HAP-1 (cell line): ENCODE measurements around the gene GRIA4.

Experiments used
- DNase-seq, 2 experiments: peaks; one replicate each; pipeline ENCODE4 v3.0.0-alpha.2; 2016 to 2020; ENCODE audit warnings: low spot score in 2 of 2
- H3K27me3 ChIP-seq: fragments of 250-450 bp; sonication (Bioruptor Pico); 2 replicates; pipeline ENCODE4 v1.5.1; 2020; ENCODE audit warnings: low read depth, mild to moderate bottlenecking, moderate library complexity
- H3K36me3 ChIP-seq: fragments of 250-450 bp; sonication (Bioruptor Pico); replicated peaks from 2 replicates; pipeline ENCODE4 v1.5.1; 2020; ENCODE audit warnings: mild to moderate bottlenecking
- H3K4me1 ChIP-seq: fragments of 250-450 bp; sonication (Bioruptor Pico); 2 replicates; pipeline ENCODE4 v1.5.1; 2020; ENCODE audit warnings: mild to moderate bottlenecking
- H3K4me3 ChIP-seq: fragments of 250-450 bp; sonication (Bioruptor Pico); 2 replicates; pipeline ENCODE4 v1.5.1; 2020; ENCODE audit warnings: mild to moderate bottlenecking, moderate library complexity
- H3K9me3 ChIP-seq: fragments of 250-450 bp; sonication (Bioruptor Pico); 2 replicates; pipeline ENCODE4 v1.5.1; 2020; ENCODE audit warnings: mild to moderate bottlenecking, moderate library complexity
- in situ Hi-C: fragments of 300-500 bp; cut with MboI; formaldehyde crosslinking; loops from 3 replicates; pipeline ENCODE4 v1.14.3; 2020; ENCODE audit warnings: low sequenced_read_pairs, inconsistent platforms, mixed read lengths

GRIA4 gene

DNA sequence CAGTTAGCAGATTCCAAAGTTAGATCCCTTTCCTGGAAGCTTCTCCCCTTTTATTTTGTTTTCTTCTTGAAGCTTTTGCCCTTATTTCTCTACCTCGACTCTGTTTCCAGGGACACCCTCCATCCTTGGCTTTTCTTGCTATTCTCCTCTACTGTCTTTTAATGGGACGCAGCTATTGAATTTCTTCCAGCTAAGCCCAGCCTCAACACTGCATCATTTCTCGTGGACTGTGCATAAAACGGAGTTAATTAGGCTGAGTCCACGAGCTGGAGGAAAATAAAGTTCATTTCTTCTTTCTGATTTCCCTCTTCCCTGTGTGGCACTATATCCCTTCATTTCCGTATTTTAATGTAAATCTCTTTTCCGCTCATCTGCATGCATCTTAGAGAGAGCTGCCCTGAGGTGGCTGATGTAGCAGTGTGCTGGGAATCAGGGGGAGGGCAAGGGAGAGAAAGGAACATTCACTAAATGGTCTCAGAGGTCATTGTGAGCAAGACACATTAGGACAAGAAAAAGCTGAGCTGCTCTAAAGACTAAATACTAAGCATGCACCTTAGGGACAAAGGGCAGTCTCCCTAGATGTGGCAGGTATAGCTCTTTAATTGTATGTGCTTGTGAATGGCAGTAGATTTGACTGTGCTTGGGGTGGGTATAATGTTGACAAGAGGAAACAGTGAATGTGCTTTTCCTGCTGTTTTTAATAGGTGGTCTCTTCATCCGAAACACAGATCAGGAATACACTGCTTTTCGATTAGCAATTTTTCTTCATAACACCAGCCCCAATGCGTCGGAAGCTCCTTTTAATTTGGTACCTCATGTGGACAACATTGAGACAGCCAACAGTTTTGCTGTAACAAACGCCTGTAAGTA is 1.9 kb downstream of the GRIA4 start:
- in situ Hi-C loops, result no loop called here
- Histone ChIP-seq H3K36me3 (no peaks in the 10 kb centered on the region), H3K4me1 (no peaks in the 10 kb centered on the region), H3K4me3 (no peak overlapping the region), H3K9me3 (no peaks in the 10 kb centered on the region), H3K27me3 (peaks cover 21% of the 10 kb centered on the region)
- no peak for DNase-seq

- Histone ChIP-seq H3K4me3 (no peak overlapping the region), H3K27me3 (peaks cover 21% of the 10 kb centered on the region), H3K9me3 (no peaks in the 10 kb centered on the region), H3K4me1 (no peaks in the 10 kb centered on the region), H3K36me3 (no peaks in the 10 kb centered on the region)
- in situ Hi-C loops, result no loop called here
- DNase-seq, result no peak
These were observed 2.9 kb downstream of the GRIA4 start for GRCh38 chr11:105612771-105613170.

- Histone ChIP-seq H3K4me1 (no peaks in the 10 kb centered on the region), H3K27me3 (peaks cover 21% of the 10 kb centered on the region), H3K9me3 (no peaks in the 10 kb centered on the region), H3K4me3 (no peak overlapping the region), H3K36me3 (no peaks in the 10 kb centered on the region)
- in situ Hi-C loops, result no loop called here
- no peak for DNase-seq
These were observed 3.3 kb downstream of the GRIA4 start for GRCh38 chr11:105613183-105613582.

DNA sequence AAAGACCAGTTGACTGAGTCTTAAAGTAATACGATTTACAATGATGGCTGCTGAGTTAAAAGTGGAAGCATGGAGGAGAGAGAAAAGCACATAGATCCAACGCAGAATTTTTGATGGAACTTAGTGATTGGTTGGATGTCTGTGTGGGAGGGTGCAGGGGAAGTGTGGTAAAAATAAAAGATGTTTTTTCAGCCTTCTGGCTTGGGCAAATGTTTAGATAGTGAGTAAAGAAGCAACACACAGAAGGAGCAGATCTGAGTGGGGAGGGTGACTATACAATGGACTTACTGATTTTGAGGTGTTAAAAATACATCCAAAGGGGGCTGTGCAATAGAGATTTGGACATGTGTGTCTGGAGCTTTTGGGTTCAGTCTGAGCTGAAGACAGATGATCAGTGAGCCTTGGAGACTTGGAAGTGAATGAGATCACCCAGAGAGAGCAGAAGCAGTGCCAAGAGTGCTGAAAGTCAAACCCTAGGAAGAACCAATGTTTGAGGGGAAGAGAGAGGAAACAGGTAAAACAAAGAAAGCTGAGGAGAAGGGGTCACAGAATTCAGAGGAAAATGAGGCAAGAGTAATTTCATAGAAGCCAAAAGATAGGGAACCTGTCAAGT is 8.6 kb downstream of the GRIA4 start:
- in situ Hi-C loops, result no loop called here
- no peaks in the 10 kb centered on the region for H3K9me3 ChIP-seq
- H3K4me3 ChIP-seq, result no peak overlapping the region
- no peaks in the 10 kb centered on the region for H3K36me3 ChIP-seq
- DNase-seq, result no peak
- H3K27me3 ChIP-seq, result peaks cover 3% of the 10 kb centered on the region
- H3K4me1 ChIP-seq, result no peaks in the 10 kb centered on the region

DNA sequence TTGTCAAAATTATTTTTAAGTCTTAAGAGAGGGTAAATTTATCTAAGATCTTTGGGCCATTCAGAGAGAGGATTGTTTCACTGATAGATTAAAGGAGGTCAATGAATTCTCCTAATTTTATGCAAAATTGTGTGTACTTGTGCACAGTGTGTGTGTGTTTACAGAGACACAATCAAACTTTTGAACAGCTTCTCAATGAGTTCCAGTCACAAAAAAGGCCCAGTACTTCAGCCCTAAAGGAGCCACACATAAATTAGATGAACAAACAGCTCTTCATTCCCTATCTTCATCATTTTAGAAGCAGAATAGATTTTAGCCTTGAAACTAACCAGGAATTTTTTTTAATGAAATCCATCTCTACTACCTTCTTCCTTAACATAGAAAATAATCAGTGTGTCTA is 9.7 kb downstream of the GRIA4 start:
- in situ Hi-C loops, result no loop called here
- no peak for DNase-seq

GRCh38 chr11:105622016-105622415 is 12.1 kb downstream of the GRIA4 start:
- Histone ChIP-seq H3K9me3 (no peaks in the 10 kb centered on the region), H3K27me3 (peaks cover 3% of the 10 kb centered on the region), H3K4me3 (no peak overlapping the region), H3K4me1 (no peaks in the 10 kb centered on the region), H3K36me3 (no peaks in the 10 kb centered on the region)
- DNase-seq, result no peak
- in situ Hi-C loops, result no loop called here

More for the DNA sequence above, 9.7 kb downstream of the GRIA4 start:
- H3K27me3 ChIP-seq, result peaks cover 3% of the 10 kb centered on the region
- H3K36me3 ChIP-seq, result no peaks in the 10 kb centered on the region
- no peaks in the 10 kb centered on the region for H3K9me3 ChIP-seq
- no peaks in the 10 kb centered on the region for H3K4me1 ChIP-seq
- no peak overlapping the region for H3K4me3 ChIP-seq

DNA sequence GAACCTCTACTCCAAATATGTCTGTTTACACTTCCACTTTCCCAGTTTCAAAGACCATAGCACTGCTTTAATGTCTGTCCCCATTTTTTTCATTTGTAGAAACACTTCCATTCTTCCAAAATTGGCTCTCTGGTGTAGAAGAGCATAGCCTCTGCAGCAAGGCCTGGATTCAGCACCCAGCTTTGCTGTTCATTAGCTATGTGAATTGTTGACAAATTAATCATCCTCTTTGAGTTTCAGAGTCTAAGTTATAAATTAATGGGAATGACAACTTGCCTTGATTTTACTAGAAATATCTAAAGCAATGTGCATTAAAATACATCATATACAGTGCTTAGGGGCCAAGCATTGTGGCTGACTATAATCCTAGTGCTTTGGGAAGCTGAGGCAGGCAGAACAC is 22.4 kb downstream of the GRIA4 start:
- in situ Hi-C loops, result no loop called here
- no peak for DNase-seq

DNA sequence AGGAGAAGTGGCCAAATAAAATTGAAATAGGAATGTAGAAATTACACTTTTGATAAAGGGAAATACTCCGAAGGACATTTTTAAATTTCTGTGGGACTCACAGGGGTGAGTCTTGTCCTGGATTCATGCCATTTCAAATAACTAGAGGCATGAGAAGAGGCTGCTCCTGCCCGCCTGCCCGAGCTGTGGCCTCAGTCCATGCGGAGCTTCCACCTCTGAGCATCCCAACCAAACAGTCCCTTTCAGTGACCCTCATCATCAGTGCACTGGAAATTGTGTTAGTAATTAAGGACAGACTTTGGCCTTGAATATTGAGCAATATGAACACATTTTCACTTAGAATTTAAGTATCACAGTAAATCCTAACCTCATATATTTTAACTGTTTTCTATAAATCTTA is 25.6 kb downstream of the GRIA4 start:
- Histone ChIP-seq H3K4me3 (no peak overlapping the region), H3K9me3 (no peaks in the 10 kb centered on the region), H3K4me1 (no peaks in the 10 kb centered on the region), H3K36me3 (no peaks in the 10 kb centered on the region), H3K27me3 (no peaks in the 10 kb centered on the region)
- no peak for DNase-seq
- in situ Hi-C loops, result no loop called here

More for the DNA sequence above, 22.4 kb downstream of the GRIA4 start:
- Histone ChIP-seq H3K4me1 (no peaks in the 10 kb centered on the region), H3K27me3 (no peaks in the 10 kb centered on the region), H3K9me3 (no peaks in the 10 kb centered on the region), H3K36me3 (no peaks in the 10 kb centered on the region), H3K4me3 (no peak overlapping the region)

DNA sequence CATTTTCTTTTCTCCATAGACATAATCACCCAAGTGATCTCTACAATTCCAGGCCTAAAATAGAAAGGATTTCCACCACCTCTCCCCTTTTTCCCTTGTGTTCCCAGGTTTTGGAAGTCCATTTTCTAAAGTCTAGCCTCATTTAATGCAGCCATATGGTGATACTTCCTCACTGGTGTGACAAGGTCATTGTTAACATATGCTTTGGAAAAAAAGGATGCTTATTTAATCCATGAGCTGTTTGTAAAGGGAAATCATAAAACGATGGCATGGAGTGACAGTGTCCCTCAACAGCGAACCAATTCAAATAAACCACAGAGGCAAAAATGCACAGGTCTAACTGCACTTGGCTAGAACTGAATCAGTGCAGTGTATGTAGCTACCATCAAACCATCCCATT is 26.6 kb downstream of the GRIA4 start:
- in situ Hi-C loops, result no loop called here
- no peaks in the 10 kb centered on the region for H3K4me1 ChIP-seq
- DNase-seq, result no peak
- no peaks in the 10 kb centered on the region for H3K9me3 ChIP-seq
- no peaks in the 10 kb centered on the region for H3K36me3 ChIP-seq
- H3K4me3 ChIP-seq, result no peak overlapping the region
- H3K27me3 ChIP-seq, result no peaks in the 10 kb centered on the region

- Histone ChIP-seq H3K27me3 (no peaks in the 10 kb centered on the region), H3K4me1 (no peaks in the 10 kb centered on the region), H3K36me3 (no peaks in the 10 kb centered on the region), H3K4me3 (no peak overlapping the region), H3K9me3 (no peaks in the 10 kb centered on the region)
- in situ Hi-C loops, result no loop called here
- DNase-seq, result no peak
These were observed 29.7 kb downstream of the GRIA4 start for GRCh38 chr11:105639527-105639926.

DNA sequence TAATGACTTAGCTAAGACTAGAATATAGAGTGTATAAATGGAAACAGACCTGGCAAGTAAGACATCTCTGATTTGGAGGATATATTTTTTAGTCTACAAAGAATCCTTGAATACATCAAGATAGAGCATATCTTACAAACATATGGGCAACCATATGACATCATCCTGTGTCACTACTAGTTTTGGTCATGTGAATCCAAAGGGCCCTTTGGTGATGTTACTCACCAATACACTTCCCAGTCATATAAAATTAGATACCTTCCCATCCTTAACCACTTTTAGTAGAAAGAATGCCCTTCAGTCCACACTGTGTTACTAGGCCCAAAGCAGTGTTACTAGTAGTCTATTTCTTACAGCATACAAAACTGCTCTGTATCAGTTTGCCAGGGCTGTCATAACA is 31.6 kb downstream of the GRIA4 start:
- Histone ChIP-seq H3K27me3 (no peaks in the 10 kb centered on the region), H3K4me1 (no peaks in the 10 kb centered on the region), H3K9me3 (no peaks in the 10 kb centered on the region), H3K36me3 (no peaks in the 10 kb centered on the region), H3K4me3 (no peak overlapping the region)
- DNase-seq, result no peak
- in situ Hi-C loops, result no loop called here

- no peak overlapping the region for H3K4me3 ChIP-seq
- no peaks in the 10 kb centered on the region for H3K9me3 ChIP-seq
- H3K4me1 ChIP-seq, result no peaks in the 10 kb centered on the region
- in situ Hi-C loops, result no loop called here
- H3K27me3 ChIP-seq, result no peaks in the 10 kb centered on the region
- no peak for DNase-seq
- H3K36me3 ChIP-seq, result no peaks in the 10 kb centered on the region
These were observed 33.0 kb downstream of the GRIA4 start for GRCh38 chr11:105642870-105643269.

DNA sequence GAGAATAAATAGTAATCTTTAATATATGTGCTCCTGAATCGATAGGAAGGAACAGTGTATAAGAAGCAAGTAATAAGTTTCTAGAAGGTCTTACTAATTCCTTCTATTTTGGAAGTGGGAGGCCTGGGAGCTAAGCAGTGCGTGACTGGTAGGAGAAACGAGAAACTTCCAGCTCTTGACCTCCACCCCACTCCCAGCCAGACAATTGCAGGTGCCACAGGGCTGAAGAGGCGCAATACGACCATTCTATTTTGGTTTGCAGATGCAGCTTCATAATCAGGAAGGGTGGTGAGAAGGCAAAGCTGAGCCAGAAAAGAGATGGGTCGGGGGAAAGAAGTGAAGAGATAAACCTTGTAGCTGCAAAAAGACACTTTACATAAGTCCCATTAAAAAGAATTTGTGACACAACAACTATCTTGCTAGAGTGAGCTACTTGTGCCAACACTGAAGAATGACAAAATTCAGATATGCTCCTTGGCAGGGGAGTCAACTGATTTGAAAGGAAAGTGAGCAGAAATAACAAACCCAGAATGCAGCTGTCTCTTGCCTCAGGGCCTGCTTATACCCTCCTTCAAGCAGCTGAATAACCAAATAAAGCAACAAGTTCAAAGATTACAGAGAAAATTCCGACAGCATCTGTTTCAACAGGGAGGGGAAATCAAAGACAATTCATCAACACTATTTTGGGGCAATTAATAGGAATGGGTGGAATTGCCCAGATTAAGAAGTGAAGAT is 35.1 kb downstream of the GRIA4 start:
- Histone ChIP-seq H3K36me3 (no peaks in the 10 kb centered on the region), H3K4me1 (no peaks in the 10 kb centered on the region), H3K4me3 (no peak overlapping the region), H3K9me3 (no peaks in the 10 kb centered on the region), H3K27me3 (no peaks in the 10 kb centered on the region)
- no peak for DNase-seq
- in situ Hi-C loops, result no loop called here

- in situ Hi-C loops, result no loop called here
- H3K27me3 ChIP-seq, result no peaks in the 10 kb centered on the region
- no peaks in the 10 kb centered on the region for H3K36me3 ChIP-seq
- H3K9me3 ChIP-seq, result no peaks in the 10 kb centered on the region
- no peak for DNase-seq
- no peaks in the 10 kb centered on the region for H3K4me1 ChIP-seq
- H3K4me3 ChIP-seq, result no peak overlapping the region
These were observed 37.9 kb downstream of the GRIA4 start for GRCh38 chr11:105647780-105648179.
